ENCODE measurements around the gene PKHD1. TPM values are rescaled to one million over a fixed set of nuclear protein-coding genes. Genes with fewer than 3 reads are reported as not detected.

The PKHD1 gene
- total and polyA plus RNA-seq, 11 donors, result 0.02 to 0.04 TPM; not detected in 9

DNA sequence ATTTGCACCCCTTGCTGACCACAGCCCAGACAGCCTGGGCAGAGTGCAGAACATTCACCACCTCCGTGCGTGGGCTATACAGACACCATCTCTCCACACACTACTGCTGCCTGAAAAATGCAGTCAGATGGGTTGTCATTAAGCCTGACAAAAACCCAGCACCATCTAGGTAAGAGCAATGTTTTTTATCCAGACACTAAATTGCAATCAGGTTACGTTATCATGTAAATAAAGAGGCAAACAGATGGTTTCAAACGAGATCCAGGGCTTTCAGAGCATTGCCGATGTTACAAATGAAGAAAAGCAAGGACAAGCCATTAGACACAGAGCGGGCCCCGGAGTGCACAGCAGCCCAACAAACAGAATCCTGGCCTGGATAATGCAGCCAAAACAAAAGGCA, 269.6 kb downstream of the PKHD1 start:
- no peaks in the 10 kb centered on the region for H3K36me3 ChIP-seq

DNA sequence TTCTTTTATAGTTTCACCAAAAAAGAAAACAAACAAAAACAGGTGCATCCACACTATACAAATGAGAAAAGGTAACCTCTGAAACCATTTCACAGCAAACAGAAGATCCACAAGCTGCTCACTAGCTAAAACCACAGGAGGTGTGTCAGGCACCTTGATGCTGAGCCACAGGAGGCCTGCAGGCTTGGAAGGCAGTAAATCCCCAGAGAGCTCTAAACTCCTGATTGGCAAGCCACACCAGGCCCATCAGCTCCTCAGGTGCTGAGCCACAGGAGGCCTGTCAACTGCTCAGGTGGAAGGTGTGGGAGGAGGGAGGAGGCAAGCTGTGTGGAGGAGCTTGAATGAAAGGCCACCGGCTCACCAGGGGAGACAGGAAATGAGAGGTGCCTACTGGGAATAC, 273.0 kb downstream of the PKHD1 start:
- TF ChIP-seq POLR2A (IDR thresholded peaks at IDR 0.05), result no peak
- TF ChIP-seq, protein P1, sequence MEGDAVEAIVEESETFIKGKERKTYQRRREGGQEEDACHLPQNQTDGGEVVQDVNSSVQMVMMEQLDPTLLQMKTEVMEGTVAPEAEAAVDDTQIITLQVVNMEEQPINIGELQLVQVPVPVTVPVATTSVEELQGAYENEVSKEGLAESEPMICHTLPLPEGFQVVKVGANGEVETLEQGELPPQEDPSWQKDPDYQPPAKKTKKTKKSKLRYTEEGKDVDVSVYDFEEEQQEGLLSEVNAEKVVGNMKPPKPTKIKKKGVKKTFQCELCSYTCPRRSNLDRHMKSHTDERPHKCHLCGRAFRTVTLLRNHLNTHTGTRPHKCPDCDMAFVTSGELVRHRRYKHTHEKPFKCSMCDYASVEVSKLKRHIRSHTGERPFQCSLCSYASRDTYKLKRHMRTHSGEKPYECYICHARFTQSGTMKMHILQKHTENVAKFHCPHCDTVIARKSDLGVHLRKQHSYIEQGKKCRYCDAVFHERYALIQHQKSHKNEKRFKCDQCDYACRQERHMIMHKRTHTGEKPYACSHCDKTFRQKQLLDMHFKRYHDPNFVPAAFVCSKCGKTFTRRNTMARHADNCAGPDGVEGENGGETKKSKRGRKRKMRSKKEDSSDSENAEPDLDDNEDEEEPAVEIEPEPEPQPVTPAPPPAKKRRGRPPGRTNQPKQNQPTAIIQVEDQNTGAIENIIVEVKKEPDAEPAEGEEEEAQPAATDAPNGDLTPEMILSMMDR (IDR thresholded peaks at IDR 0.05), result no peak
- H3K4me1 ChIP-seq, result no peaks in the 10 kb centered on the region
- ATAC-seq (no peak), DNase-seq (no peak)
- no peak overlapping the region for H3K4me3 ChIP-seq
- peaks cover 0 to 2% (median 0%) of the 10 kb centered on the region in 9 donors for H3K27me3 ChIP-seq
- H3K27ac ChIP-seq, result no peak overlapping the region
- peaks cover 0 to 2% (median 0%) of the 10 kb centered on the region in 12 donors for H3K9me3 ChIP-seq
- 11 to 21% (median 16%) methylated on average over 1 of the region's 1 CpG for WGBS, 4 donors
- no peaks in the 10 kb centered on the region for H3K36me3 ChIP-seq
- intact Hi-C loops (cut with DNase I), result no loop called here

More for the DNA sequence above, 269.6 kb downstream of the PKHD1 start:
- TF ChIP-seq POLR2A (IDR thresholded peaks at IDR 0.05), result no peak
- TF ChIP-seq, protein P1 (IDR thresholded peaks at IDR 0.05), result no peak
- Histone ChIP-seq H3K27ac (no peak overlapping the region), H3K9me3 (no peaks in the 10 kb centered on the region), H3K4me3 (no peak overlapping the region), H3K4me1 (no peaks in the 10 kb centered on the region), H3K27me3 (peaks cover 0 to 2% (median 0%) of the 10 kb centered on the region in 9 donors)
- DNase-seq (no peak), ATAC-seq (no peak)
- WGBS, 4 donors, result 62 to 73% (median 66%) methylated on average over 7 of the region's 7 CpGs
- intact Hi-C loops (cut with DNase I), result no loop called here

DNA sequence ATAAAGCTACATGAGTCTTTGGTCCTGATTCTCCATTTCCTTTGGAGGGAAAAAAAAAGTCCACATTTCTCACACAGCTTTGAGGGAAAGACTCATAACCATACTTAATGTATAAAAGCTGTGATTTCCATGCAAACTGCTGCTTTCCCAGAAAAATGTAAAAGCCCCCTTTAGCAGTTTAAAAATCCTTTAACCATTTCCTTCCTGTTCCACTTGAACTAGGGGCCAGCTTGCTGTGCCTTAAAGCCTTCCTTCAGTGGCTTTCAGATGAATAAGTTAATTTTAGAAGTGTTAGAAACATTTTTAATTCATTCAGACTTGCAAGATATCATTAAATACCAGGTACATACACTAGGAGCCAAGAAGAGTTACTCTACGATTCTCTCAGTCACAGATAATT, 273.5 kb downstream of the PKHD1 start:
- DNase-seq (no peak), ATAC-seq (no peak)
- H3K27ac ChIP-seq, result no peak overlapping the region
- H3K4me3 ChIP-seq, result no peak overlapping the region
- H3K36me3 ChIP-seq, result no peaks in the 10 kb centered on the region
- TF ChIP-seq, protein P1 (IDR thresholded peaks at IDR 0.05), result no peak
- peaks cover 0 to 7% (median 0%) of the 10 kb centered on the region in 12 donors for H3K9me3 ChIP-seq
- H3K4me1 ChIP-seq, result no peaks in the 10 kb centered on the region
- WGBS, 4 donors, result 31 to 50% (median 39%) methylated on average over 1 of the region's 1 CpG
- H3K27me3 ChIP-seq, result peaks cover 0 to 2% (median 0%) of the 10 kb centered on the region in 9 donors
- intact Hi-C loops (cut with DNase I), result no loop called here

DNA sequence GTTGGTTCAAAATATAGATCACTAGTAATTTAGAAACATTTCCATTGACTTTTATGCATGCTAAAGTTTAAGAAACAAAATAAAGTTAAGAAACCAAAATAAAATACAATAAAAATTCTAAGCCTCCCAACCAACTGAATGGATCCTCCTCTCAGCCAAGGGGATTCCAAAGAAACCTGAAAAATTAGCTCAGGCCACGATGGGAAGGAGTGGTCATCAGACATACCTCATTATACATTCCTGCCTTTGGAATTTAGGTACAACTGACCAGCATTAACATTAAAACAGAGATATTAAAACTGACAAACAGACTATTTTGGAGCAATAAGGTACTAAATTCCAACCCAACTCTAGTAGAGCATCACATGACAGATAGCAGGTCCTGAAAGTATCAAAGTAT, 275.2 kb downstream of the PKHD1 start:
- H3K36me3 ChIP-seq, result no peaks in the 10 kb centered on the region
- TF ChIP-seq POLR2A (IDR thresholded peaks at IDR 0.05), result no peak
- TF ChIP-seq, protein P1 (IDR thresholded peaks at IDR 0.05), result no peak
- H3K4me3 ChIP-seq, result no peak overlapping the region
- H3K4me1 ChIP-seq, result no peaks in the 10 kb centered on the region
- H3K27me3 ChIP-seq, result peaks cover 0 to 2% (median 0%) of the 10 kb centered on the region in 9 donors
- DNase-seq, result no peak
- ATAC-seq, result no peak
- intact Hi-C loops (cut with DNase I), result no loop called here
- WGBS, 4 donors, result 63 to 79% (median 67%) methylated on average over 1 of the region's 1 CpG
- no peak overlapping the region for H3K27ac ChIP-seq
- H3K9me3 ChIP-seq, result peaks cover 0 to 10% (median 0%) of the 10 kb centered on the region in 12 donors

All from heart left ventricle (tissue), 16 donors.